GM12878 (cell line): ENCODE data around the gene FGD4.

ENCODE experiments used
- CHD4 ChIP-seq: fragments of 200-600 bp; sonication (generic); IDR thresholded peaks from 2 replicates; pipeline ENCODE4 v1.6.1; 2016; ENCODE audit warnings: mild to moderate bottlenecking
- CUX1 ChIP-seq: IDR thresholded peaks from 2 replicates; pipeline ENCODE4 v1.6.1; 2012; ENCODE audit warnings: improper control_type of control experiment, low read depth, low read length; ENCODE audit not compliant: insufficient replicate concordance
- MYC ChIP-seq: IDR thresholded peaks from 2 replicates; pipeline ENCODE4 v1.6.1; 2011; ENCODE audit warnings: mild to moderate bottlenecking, low read length, moderate library complexity, inconsistent platforms; ENCODE audit not compliant: insufficient read depth, insufficient replicate concordance, insufficient read length, severe bottlenecking
- PML ChIP-seq: IDR thresholded peaks from 2 replicates; pipeline ENCODE4 v1.6.1; 2012; ENCODE audit warnings: low read length, inconsistent platforms
- POLR2A ChIP-seq: IDR thresholded peaks from 2 replicates; pipeline ENCODE4 v1.6.1; 2011; ENCODE audit warnings: low read depth, mild to moderate bottlenecking, low read length
- SREBF2 ChIP-seq: IDR thresholded peaks from 2 replicates; pipeline ENCODE4 v1.6.1; 2012; ENCODE audit warnings: mild to moderate bottlenecking, low read length

GRCh38 chr12:32379213-32379612 is 20.1 kb upstream of the FGD4 start:
- TF ChIP-seq PML, result no peak
- no peak for TF ChIP-seq CUX1
- TF ChIP-seq SREBF2, result no peak
- no peak for TF ChIP-seq CHD4
- no peak for TF ChIP-seq MYC
- no peak for TF ChIP-seq POLR2A
